HTR-8/SVneo (cell line): ENCODE measurements around the gene NOTCH1.
"Not testable (repeated sequence)": the region's sequence is repeated elsewhere in the genome, so short reads cannot be mapped to it uniquely, and the experiment has no call there.

Experiments
- DNase-seq: peaks from one replicate; pipeline ENCODE4 v3.0.0; 2011; ENCODE audit warnings: low spot score, mixed read lengths; ENCODE audit not compliant: insufficient read length
- FAIRE-seq: peaks from 2 replicates; lab custom pipeline; 2011; peaks lifted over from hg19 to GRCh38; lab: Jason Lieb, UNC

Gene NOTCH1

GRCh38 chr9:136565715-136566552 lies 20.1 kb upstream of the NOTCH1 start:
- FAIRE-seq, result no peak
- DNase-seq, result no peak

GRCh38 chr9:136565086-136565714 lies 19.4 kb upstream of the NOTCH1 start:
- DNase-seq (no peak), FAIRE-seq (no peak)

- no peak for DNase-seq
- no peak for FAIRE-seq
These were observed 18.6 kb upstream of the NOTCH1 start for GRCh38 chr9:136564379-136564988.

- DNase-seq, result no peak
- no peak for FAIRE-seq
These were observed 17.9 kb upstream of the NOTCH1 start for GRCh38 chr9:136563646-136564325.

GRCh38 chr9:136562746-136563495 lies 17.1 kb upstream of the NOTCH1 start:
- no peak for FAIRE-seq
- no peak for DNase-seq

- no peak for FAIRE-seq
- DNase-seq, result no peak
These were observed 15.9 kb upstream of the NOTCH1 start for GRCh38 chr9:136561779-136562178.

- FAIRE-seq (no peak), DNase-seq (no peak)
These were observed 14.7 kb upstream of the NOTCH1 start for GRCh38 chr9:136560586-136560985.

- not testable (repeated sequence) for FAIRE-seq, DNase-seq
These were observed 13.5 kb upstream of the NOTCH1 start for GRCh38 chr9:136559371-136559770.

- FAIRE-seq, DNase-seq: not testable (repeated sequence)
These were observed 13.0 kb upstream of the NOTCH1 start for GRCh38 chr9:136558846-136559245.

GRCh38 chr9:136558373-136558772 lies 12.5 kb upstream of the NOTCH1 start:
- DNase-seq, result no peak
- FAIRE-seq, result no peak

GRCh38 chr9:136557036-136557435 lies 11.2 kb upstream of the NOTCH1 start:
- DNase-seq, result no peak
- no peak for FAIRE-seq

GRCh38 chr9:136556166-136556565 lies 10.3 kb upstream of the NOTCH1 start:
- DNase-seq, result no peak
- FAIRE-seq, result no peak

- no peak for FAIRE-seq
These were observed 9.0 kb upstream of the NOTCH1 start for GRCh38 chr9:136554870-136555269.

GRCh38 chr9:136553581-136553980 lies 7.7 kb upstream of the NOTCH1 start:
- no peak for FAIRE-seq

More at GRCh38 chr9:136554870-136555269, 9.0 kb upstream of the NOTCH1 start:
- no peak for DNase-seq

GRCh38 chr9:136552117-136552703 lies 6.4 kb upstream of the NOTCH1 start:
- no peak for DNase-seq
- no peak for FAIRE-seq

More at GRCh38 chr9:136553581-136553980, 7.7 kb upstream of the NOTCH1 start:
- no peak for DNase-seq

GRCh38 chr9:136551401-136552116 lies 5.7 kb upstream of the NOTCH1 start:
- FAIRE-seq (no peak), DNase-seq (peak; percentile 80)

GRCh38 chr9:136550439-136551289 lies 4.8 kb upstream of the NOTCH1 start:
- FAIRE-seq (no peak), DNase-seq (no peak)
